GM12892 (cell line): Measurements from ENCODE around the gene SLC4A3.

Experiments used
- DNase-seq: peaks from one replicate; pipeline ENCODE4 v3.0.0; 2011; ENCODE audit not compliant: insufficient read length
- FAIRE-seq: peaks from 2 replicates; lab custom pipeline; 2011; peaks lifted over from hg19 to GRCh38; lab: Jason Lieb, UNC
- POLR2A ChIP-seq: IDR thresholded peaks from 2 replicates; pipeline ENCODE4 v1.6.1; 2011; ENCODE audit warnings: low read depth, low read length, control low read depth
- POLR2AphosphoS5 ChIP-seq: IDR thresholded peaks from 2 replicates; pipeline ENCODE4 v1.6.1; 2011; ENCODE audit warnings: low read depth, low read length, control low read depth
- TAF1 ChIP-seq: IDR thresholded peaks from 2 replicates; pipeline ENCODE4 v1.6.1; 2011; ENCODE audit warnings: low read depth, mild to moderate bottlenecking, control low read depth, low read length, borderline replicate concordance

Gene SLC4A3

GRCh38 chr2:219689676-219690628, 62.5 kb downstream of the SLC4A3 start:
- DNase-seq (peak; percentile 31), FAIRE-seq (peak; percentile 85)
- no peak for TF ChIP-seq POLR2A
- no peak for TF ChIP-seq TAF1
- TF ChIP-seq POLR2AphosphoS5, result no peak

- TF ChIP-seq POLR2AphosphoS5 (no peak), TAF1 (no peak), POLR2A (no peak)
- FAIRE-seq (no peak), DNase-seq (no peak)
Measured at GRCh38 chr2:219691571-219691970, 64.1 kb downstream of the SLC4A3 start.
